Fibroblast of lung (primary cell): ENCODE results near the gene UNC119B.
"Not testable (repeated sequence)": the region's sequence is repeated elsewhere in the genome, so short reads cannot be mapped to it uniquely, and the experiment has no call there.

Source experiments
- CTCF ChIP-seq, 2 donors: IDR thresholded peaks in 1 of 2; conservative IDR thresholded peaks in 1 of 2; 1 replicate in 1 of 2; 2 replicates in 1 of 2; pipeline ENCODE4 v1.5.1; 2011 to 2012; ENCODE audit warnings: low read length in 2 of 2, control low read depth in 1 of 2, inconsistent platforms in 1 of 2, low read depth in 1 of 2, mild to moderate bottlenecking in 1 of 2
- EZH2 ChIP-seq: IDR thresholded peaks from 2 replicates; pipeline ENCODE4 v1.5.1; 2012; ENCODE audit warnings: low read length, control low read depth, mild to moderate bottlenecking; ENCODE audit errors: missing control alignments

- not testable (repeated sequence) for TF ChIP-seq CTCF (conservative IDR thresholded peaks at IDR 0.05 in 1 of 2, IDR thresholded peaks at IDR 0.05 in 1 of 2; ENCODE audit: low read depth in 1 of 2, low read length in 2 of 2); EZH2
Measured at GRCh38 chr12:120670237-120670636, 40.0 kb upstream of the UNC119B start.
